K562 (cell line): ENCODE results near the gene ADPGK. TPM values are rescaled to one million over a fixed set of nuclear protein-coding genes. Genes with fewer than 3 reads are reported as not detected.

Experiments used
- ATAC-seq: fragments of 200-7000 bp; cut with Tn5 transposase; 3 replicates; pipeline ENCODE4 v1.9.1; 2020; ENCODE audit warnings: moderate library complexity
- BruUV-seq: library from RNA; stranded (reverse); fragments of 400-500 nt; replicated peaks from 2 replicates; lab custom pipeline; 2021; lab: Mats Ljungman, UMichigan
- CTCF ChIA-PET: fragments of 300-600 bp; formaldehyde crosslinking; extraction: SDS; loops from one replicate; lab custom pipeline; 2021; ENCODE audit warnings: low intra/inter-chr PET ratio; lab: Yijun Ruan, JAX
- POLR2A ChIA-PET: fragments of 300-600, 350-650 bp; sonication (Branson Sonifier 250); formaldehyde crosslinking; extraction: SDS; loops from one replicate; lab custom pipeline; 2021; ENCODE audit warnings: antibody characterized with exemption, inconsistent platforms; lab: Yijun Ruan, JAX
- DNase-seq, 4 experiments: peaks; one replicate each; pipeline versions ENCODE4 v3.0.0 to v3.0.0-alpha.2; 2011 to 2018; ENCODE audit warnings: low spot score in 3 of 4, mixed read lengths in 3 of 4; ENCODE audit errors: extremely low read depth in 1 of 4
- FAIRE-seq: peaks from 2 replicates; lab custom pipeline; 2011; peaks lifted over from hg19 to GRCh38; lab: Jason Lieb, UNC
- H2AFZ ChIP-seq: 2 replicates; pipeline ENCODE4 v1.6.0; 2011; ENCODE audit warnings: low read depth, low read length, control low read depth, inconsistent platforms
- H3K27ac ChIP-seq: fragments of 200-600 bp; 3 replicates; pipeline ENCODE4 v1.8.0; 2011; ENCODE audit warnings: low read depth, mild to moderate bottlenecking, control low read depth, inconsistent platforms, low read length, moderate library complexity, mixed read lengths; ENCODE audit errors: extremely low read depth
- H3K27me3 ChIP-seq, 2 experiments: fragments of 300-600 bp in 1 of 2; 2 replicates in 1 of 2; 3 replicates in 1 of 2; pipeline versions ENCODE4 v1.6.0 to v1.8.0; 2011; ENCODE audit warnings: inconsistent platforms in 2 of 2, low read length in 2 of 2, mild to moderate bottlenecking in 1 of 2, mixed read lengths in 1 of 2, moderate library complexity in 1 of 2; ENCODE audit not compliant: control insufficient read depth in 2 of 2, insufficient read depth in 2 of 2
- H3K36me3 ChIP-seq: fragments of 300-600 bp; 3 replicates; pipeline ENCODE4 v1.8.0; 2011; ENCODE audit warnings: mild to moderate bottlenecking, low read length, inconsistent platforms; ENCODE audit not compliant: control insufficient read depth, insufficient read depth
- H3K4me1 ChIP-seq, 2 experiments: fragments of 200-600 bp in 1 of 2; replicated peaks in 1 of 2; 2 replicates in 1 of 2; 3 replicates in 1 of 2; pipeline versions ENCODE4 v1.5.1 to v1.8.0; 2011; ENCODE audit warnings: inconsistent platforms in 2 of 2, low read length in 2 of 2, mild to moderate bottlenecking in 1 of 2, mixed read lengths in 1 of 2, moderate library complexity in 1 of 2; ENCODE audit not compliant: control insufficient read depth in 2 of 2, insufficient read depth in 2 of 2
- H3K4me2 ChIP-seq: 2 replicates; pipeline ENCODE4 v1.6.1; 2011; ENCODE audit warnings: low read length, control low read depth, inconsistent platforms, mixed read lengths; ENCODE audit not compliant: insufficient read depth
- H3K4me3 ChIP-seq: fragments of 200-600 bp; sonication (generic), shearing (Covaris generic); 2 replicates; pipeline ENCODE4 v1.5.1; 2016; ENCODE audit warnings: control low read depth, inconsistent platforms
- H3K79me2 ChIP-seq: fragments of 200-600 bp; 3 replicates; pipeline ENCODE4 v1.8.0; 2011; ENCODE audit warnings: low read length, inconsistent platforms; ENCODE audit not compliant: control insufficient read depth, insufficient read depth
- H3K9ac ChIP-seq, 2 experiments: 2 replicates each; pipeline versions ENCODE4 v1.6.0 to v1.6.1; 2011; ENCODE audit warnings: low read depth in 2 of 2, low read length in 2 of 2, control low read depth in 1 of 2, inconsistent platforms in 1 of 2, mild to moderate bottlenecking in 1 of 2, mixed read lengths in 1 of 2; ENCODE audit not compliant: insufficient read depth in 1 of 2
- H3K9me1 ChIP-seq: one replicate; pipeline ENCODE4 v1.6.0; 2011; ENCODE audit warnings: inconsistent platforms, mild to moderate bottlenecking, low read length, moderate library complexity; ENCODE audit not compliant: control insufficient read depth, insufficient read depth
- H3K9me3 ChIP-seq: replicated peaks from 2 replicates; pipeline ENCODE4 v1.5.1; 2011; ENCODE audit warnings: low read depth, low read length, inconsistent platforms; ENCODE audit not compliant: control insufficient read depth, insufficient read depth
- H4K20me1 ChIP-seq: replicated peaks from 2 replicates; pipeline ENCODE4 v1.6.1; 2011; ENCODE audit warnings: low read length, inconsistent platforms, mixed read lengths; ENCODE audit not compliant: control insufficient read depth, insufficient read depth
- NFIX ChIP-seq: fragments of 250-450 bp; sonication (Bioruptor Pico); IDR thresholded peaks from 2 replicates; pipeline ENCODE4 v1.4.0; 2020; ENCODE audit warnings: low read depth, mild to moderate bottlenecking, moderate library complexity
- ZBTB1 ChIP-seq: sonication (generic); formaldehyde crosslinking; IDR thresholded peaks from 2 replicates; pipeline ENCODE4 v1.8.1; 2023; ENCODE audit warnings: missing genetic modification reagents, low read depth, mild to moderate bottlenecking, borderline replicate concordance
- ZFPM2 ChIP-seq: fragments of 250-450 bp; sonication (Bioruptor Pico); IDR thresholded peaks from 2 replicates; pipeline ENCODE4 v1.5.1; 2022; ENCODE audit warnings: mild to moderate bottlenecking
- ZNF121 ChIP-seq: sonication (generic); formaldehyde crosslinking; conservative IDR thresholded peaks from 2 replicates; pipeline ENCODE4 v1.8.0; 2022; ENCODE audit warnings: missing genetic modification reagents
- ZNF239 ChIP-seq: fragments of 250-450 bp; sonication (Bioruptor Pico); IDR thresholded peaks from 2 replicates; pipeline ENCODE4 v1.4.0; 2020; ENCODE audit warnings: mild to moderate bottlenecking
- WGBS: fragments of 100-300 bp; shearing (Covaris generic); methylation state at CpG from one replicate; pipeline ENCODE4 v1.1.6; 2016; ENCODE audit warnings: low coverage, mixed read lengths; ENCODE audit not compliant: insufficient coverage; ENCODE audit errors: missing lambda C conversion rate; 5-methylcytosine and 5-hydroxymethylcytosine counted together
- in situ Hi-C: fragments of 300-500 bp; cut with MboI; formaldehyde crosslinking; loops from 4 replicates; pipeline ENCODE4 v1.15.0; 2018; ENCODE audit warnings: inconsistent platforms, mixed read lengths
- intact Hi-C: fragments of 100-400 bp; cut with micrococcal nuclease; formaldehyde crosslinking; loops from 2 replicates; pipeline ENCODE4 v1.14.2; 2022
- polyA plus RNA-seq, 8 experiments: library from polyadenylated mRNA; depleted of rRNA in 4 of 8; stranded (reverse) in 5 of 8; unstranded in 3 of 8; fragments of >200 nt; fragmentation: Nextera tagmentation in 2 of 8; fragmentation: Illumina TruSeq in 1 of 8; extraction: Ambion mirVana in 2 of 8; extraction: Trizol in 1 of 8; gene quantifications; 2 replicates each; pipeline versions ENCODE4 v1.2.1 to v1.2.3, GENCODE V29; 2011 to 2014; ENCODE audit warnings: inconsistent platforms in 1 of 8, missing spikeins in 1 of 8
- total RNA-seq, 7 experiments: library from RNA; depleted of rRNA in 6 of 7; stranded (reverse); fragments of >200 nt in 6 of 7; fragmentation: Illumina TruSeq in 2 of 7; extraction: Trizol in 2 of 7; gene quantifications; 2 replicates each; pipeline versions ENCODE4 v1.2.1 to v1.2.3, GENCODE V29; 2011 to 2021; ENCODE audit warnings: low replicate concordance in 1 of 7
- TF ChIP-seq, protein P1 (sequence below), 2 experiments: fragments of 450-650 bp; formaldehyde crosslinking in 1 of 2; IDR thresholded peaks; 2 replicates each; pipeline versions ENCODE4 v1.4.0 to v1.6.1; 2014 to 2020; ENCODE audit warnings: mild to moderate bottlenecking in 2 of 2, borderline replicate concordance in 1 of 2, low read depth in 1 of 2

ADPGK gene
- total and polyA plus RNA-seq, 9 of the 15 experiments (the other 6 are each of a cell fraction or from before 2014, with no cell fraction given), result 13.4 to 97.4 (median 48.5) TPM

DNA sequence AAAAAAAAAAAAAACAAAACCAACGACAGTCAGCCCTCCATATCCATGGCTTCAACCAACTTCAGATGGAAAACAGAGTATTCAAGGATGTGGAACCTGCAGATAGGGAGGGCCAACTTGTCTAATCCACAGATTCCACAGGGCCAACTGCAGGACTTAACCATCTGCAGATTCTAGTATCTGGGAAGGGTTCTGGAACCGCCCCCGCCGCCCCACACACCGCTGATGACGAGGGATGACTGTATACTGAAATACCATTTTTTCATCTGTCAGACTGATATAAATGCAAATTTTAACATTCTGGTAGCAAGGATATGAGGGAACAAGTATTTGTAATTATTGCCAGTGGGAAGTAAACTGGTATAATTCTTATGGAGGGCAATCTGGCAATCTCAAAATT lies 29.5 kb downstream of the ADPGK start:
- POLR2A ChIA-PET, result no interaction called here
- H3K4me2 ChIP-seq, result no peak overlapping the region
- TF ChIP-seq, protein P1, sequence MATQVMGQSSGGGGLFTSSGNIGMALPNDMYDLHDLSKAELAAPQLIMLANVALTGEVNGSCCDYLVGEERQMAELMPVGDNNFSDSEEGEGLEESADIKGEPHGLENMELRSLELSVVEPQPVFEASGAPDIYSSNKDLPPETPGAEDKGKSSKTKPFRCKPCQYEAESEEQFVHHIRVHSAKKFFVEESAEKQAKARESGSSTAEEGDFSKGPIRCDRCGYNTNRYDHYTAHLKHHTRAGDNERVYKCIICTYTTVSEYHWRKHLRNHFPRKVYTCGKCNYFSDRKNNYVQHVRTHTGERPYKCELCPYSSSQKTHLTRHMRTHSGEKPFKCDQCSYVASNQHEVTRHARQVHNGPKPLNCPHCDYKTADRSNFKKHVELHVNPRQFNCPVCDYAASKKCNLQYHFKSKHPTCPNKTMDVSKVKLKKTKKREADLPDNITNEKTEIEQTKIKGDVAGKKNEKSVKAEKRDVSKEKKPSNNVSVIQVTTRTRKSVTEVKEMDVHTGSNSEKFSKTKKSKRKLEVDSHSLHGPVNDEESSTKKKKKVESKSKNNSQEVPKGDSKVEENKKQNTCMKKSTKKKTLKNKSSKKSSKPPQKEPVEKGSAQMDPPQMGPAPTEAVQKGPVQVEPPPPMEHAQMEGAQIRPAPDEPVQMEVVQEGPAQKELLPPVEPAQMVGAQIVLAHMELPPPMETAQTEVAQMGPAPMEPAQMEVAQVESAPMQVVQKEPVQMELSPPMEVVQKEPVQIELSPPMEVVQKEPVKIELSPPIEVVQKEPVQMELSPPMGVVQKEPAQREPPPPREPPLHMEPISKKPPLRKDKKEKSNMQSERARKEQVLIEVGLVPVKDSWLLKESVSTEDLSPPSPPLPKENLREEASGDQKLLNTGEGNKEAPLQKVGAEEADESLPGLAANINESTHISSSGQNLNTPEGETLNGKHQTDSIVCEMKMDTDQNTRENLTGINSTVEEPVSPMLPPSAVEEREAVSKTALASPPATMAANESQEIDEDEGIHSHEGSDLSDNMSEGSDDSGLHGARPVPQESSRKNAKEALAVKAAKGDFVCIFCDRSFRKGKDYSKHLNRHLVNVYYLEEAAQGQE (IDR thresholded peaks at IDR 0.05; ENCODE audit: borderline replicate concordance), result no peak
- TF ChIP-seq, protein P1 (CRISPR knock-in tag; IDR thresholded peaks at IDR 0.05; ENCODE audit: low read depth), result no peak
- no peak for TF ChIP-seq ZBTB1
- TF ChIP-seq ZNF121, result no peak
- no peak for TF ChIP-seq NFIX (CRISPR knock-in tag)
- no peak for TF ChIP-seq ZFPM2 (CRISPR knock-in tag)
- TF ChIP-seq ZNF239 (CRISPR knock-in tag), result no peak
- H3K27ac ChIP-seq, result no peak overlapping the region
- intact Hi-C loops, result no loop called here
- ATAC-seq (no peak), DNase-seq (no peak), FAIRE-seq (no peak)
- H3K9me1 ChIP-seq, result no peaks in the 10 kb centered on the region
- no peak overlapping the region for H3K9ac ChIP-seq
- H2AFZ ChIP-seq, result no peak overlapping the region
- H3K36me3 ChIP-seq, result peaks cover 73% of the 10 kb centered on the region
- WGBS, result 93% methylated on average over 5 of the region's 6 CpGs
- no peaks in the 10 kb centered on the region for H3K4me1 ChIP-seq
- BruUV-seq, result no TSS peak
- H3K9me3 ChIP-seq, result no peaks in the 10 kb centered on the region
- in situ Hi-C loops, result no loop called here
- CTCF ChIA-PET, result no interaction called here
- no peaks in the 10 kb centered on the region for H3K27me3 ChIP-seq
- no peaks in the 10 kb centered on the region for H3K79me2 ChIP-seq
- H3K4me3 ChIP-seq, result no peak overlapping the region
- H4K20me1 ChIP-seq, result no peaks in the 10 kb centered on the region
